SU-DHL-6 (cell line): ENCODE measurements around the gene HOXA11.

ENCODE experiments used
- CTCF ChIP-seq: fragments of 200-600 bp; sonication (generic); IDR thresholded peaks from one replicate; pipeline ENCODE4 v1.5.1; 2017; ENCODE audit warnings: antibody characterized with exemption, mild to moderate bottlenecking, low read length, moderate library complexity; ENCODE audit not compliant: insufficient read depth, poor library complexity, severe bottlenecking
- EZH2phosphoT487 ChIP-seq: fragments of 200-600 bp; sonication (generic), shearing (Covaris generic); conservative IDR thresholded peaks from 2 replicates; pipeline ENCODE4 v1.6.1; 2018; ENCODE audit warnings: mild to moderate bottlenecking, antibody characterized with exemption, low read length, moderate library complexity, mixed read lengths

DNA sequence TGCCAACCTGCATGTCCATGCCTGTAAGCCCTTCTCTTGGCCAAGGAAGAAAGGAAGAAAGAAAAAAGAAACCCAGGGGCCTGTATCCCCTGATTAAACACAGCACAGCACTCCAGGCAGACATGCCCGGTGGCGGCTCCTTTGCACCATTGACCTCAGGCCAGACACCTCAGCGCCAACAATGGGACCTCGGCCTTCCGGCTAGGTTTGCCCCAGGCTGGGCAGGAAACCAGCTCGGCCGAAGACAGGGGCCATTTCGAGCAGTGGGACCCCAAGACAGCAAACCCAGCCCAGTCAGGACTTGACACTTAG lies 13.8 kb downstream of the HOXA11 start:
- TF ChIP-seq EZH2phosphoT487 (no peak), CTCF (no peak)
